Transverse colon (tissue), 3 donors: ENCODE data around the gene IL15.
A peak's percentile ranks its signal among the peaks of the same experiment; 100 is the strongest.

Experiments used
- CTCF ChIP-seq, 5 experiments: fragments of 200-600 bp in 3 of 5; fragments of 450-650 bp in 2 of 5; sonication (generic) in 3 of 5; IDR thresholded peaks; 1 replicate in 2 of 5; 2 replicates in 3 of 5; pipeline ENCODE4 v1.5.1; 2016 to 2017; ENCODE audit warnings: antibody characterized with exemption in 5 of 5, inconsistent platforms in 3 of 5, mild to moderate bottlenecking in 2 of 5, moderate library complexity in 1 of 5
- POLR2A ChIP-seq: fragments of 450-650 bp; IDR thresholded peaks from one replicate; pipeline ENCODE4 v1.6.1; 2016; ENCODE audit warnings: antibody characterized with exemption, mild to moderate bottlenecking, moderate library complexity

- TF ChIP-seq CTCF (IDR thresholded peaks at IDR 0.05) (peak; percentile 45 to 54 (median 47)), POLR2A (no peak)
These were observed 74.8 kb downstream of the IL15 start for GRCh38 chr4:141711211-141711610.
